Measurements from ENCODE around the gene MTX1. TPM values are rescaled to one million over a fixed set of nuclear protein-coding genes. Genes with fewer than 3 reads are reported as not detected.

The MTX1 gene
- total RNA-seq, 4 donors from 2014 or later: 20.5 to 54.8 (median 40.8) TPM

DNA sequence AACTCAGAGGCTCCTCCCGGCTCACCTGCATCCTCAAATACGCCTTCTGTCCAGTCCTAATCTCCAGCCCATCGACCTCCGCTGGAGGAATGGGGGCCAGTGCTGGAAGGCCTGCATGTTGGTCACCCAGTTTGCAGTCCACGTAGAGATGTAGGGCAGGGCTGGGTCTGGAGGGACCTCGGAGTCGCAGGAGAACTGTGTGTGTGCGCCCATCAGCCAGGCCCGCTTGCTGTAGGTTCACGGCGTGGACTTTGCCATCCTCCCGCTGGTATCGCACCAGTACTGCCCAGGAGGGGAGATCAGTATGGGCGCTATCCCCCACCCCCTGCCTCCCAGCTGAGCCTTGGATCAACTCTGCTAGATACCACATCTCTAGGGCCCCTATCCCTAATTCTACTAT lies 3.5 kb upstream of the MTX1 start:
- TF ChIP-seq POLR2A (IDR thresholded peaks at IDR 0.05): no peak
- TF ChIP-seq, protein P1, sequence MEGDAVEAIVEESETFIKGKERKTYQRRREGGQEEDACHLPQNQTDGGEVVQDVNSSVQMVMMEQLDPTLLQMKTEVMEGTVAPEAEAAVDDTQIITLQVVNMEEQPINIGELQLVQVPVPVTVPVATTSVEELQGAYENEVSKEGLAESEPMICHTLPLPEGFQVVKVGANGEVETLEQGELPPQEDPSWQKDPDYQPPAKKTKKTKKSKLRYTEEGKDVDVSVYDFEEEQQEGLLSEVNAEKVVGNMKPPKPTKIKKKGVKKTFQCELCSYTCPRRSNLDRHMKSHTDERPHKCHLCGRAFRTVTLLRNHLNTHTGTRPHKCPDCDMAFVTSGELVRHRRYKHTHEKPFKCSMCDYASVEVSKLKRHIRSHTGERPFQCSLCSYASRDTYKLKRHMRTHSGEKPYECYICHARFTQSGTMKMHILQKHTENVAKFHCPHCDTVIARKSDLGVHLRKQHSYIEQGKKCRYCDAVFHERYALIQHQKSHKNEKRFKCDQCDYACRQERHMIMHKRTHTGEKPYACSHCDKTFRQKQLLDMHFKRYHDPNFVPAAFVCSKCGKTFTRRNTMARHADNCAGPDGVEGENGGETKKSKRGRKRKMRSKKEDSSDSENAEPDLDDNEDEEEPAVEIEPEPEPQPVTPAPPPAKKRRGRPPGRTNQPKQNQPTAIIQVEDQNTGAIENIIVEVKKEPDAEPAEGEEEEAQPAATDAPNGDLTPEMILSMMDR (IDR thresholded peaks at IDR 0.05): no peak
- DNase-seq (ENCODE audit: low spot score in 2 of 2): no peak
- H3K4me3 ChIP-seq (ENCODE audit: low read depth, poor library complexity, severe bottlenecking): no peak overlapping the region
- WGBS, 2 donors: 95 to 97% methylated on average over 14 of the region's 14 CpGs
- intact Hi-C loops (cut with DNase I; ENCODE audit: low total_unique reads): no loop called here

- no peak for TF ChIP-seq POLR2A (IDR thresholded peaks at IDR 0.05)
- TF ChIP-seq, protein P1 (IDR thresholded peaks at IDR 0.05): no peak
- intact Hi-C loops (cut with DNase I; ENCODE audit: low total_unique reads): no loop called here
- H3K4me3 ChIP-seq (ENCODE audit: low read depth, poor library complexity, severe bottlenecking): no peak overlapping the region
- WGBS, 2 donors: 74 to 76% methylated on average over 9 of the region's 9 CpGs
- DNase-seq (ENCODE audit: low spot score in 2 of 2): no peak
Measured at GRCh38 chr1:155205969-155206593, 2.4 kb upstream of the MTX1 start.

DNA sequence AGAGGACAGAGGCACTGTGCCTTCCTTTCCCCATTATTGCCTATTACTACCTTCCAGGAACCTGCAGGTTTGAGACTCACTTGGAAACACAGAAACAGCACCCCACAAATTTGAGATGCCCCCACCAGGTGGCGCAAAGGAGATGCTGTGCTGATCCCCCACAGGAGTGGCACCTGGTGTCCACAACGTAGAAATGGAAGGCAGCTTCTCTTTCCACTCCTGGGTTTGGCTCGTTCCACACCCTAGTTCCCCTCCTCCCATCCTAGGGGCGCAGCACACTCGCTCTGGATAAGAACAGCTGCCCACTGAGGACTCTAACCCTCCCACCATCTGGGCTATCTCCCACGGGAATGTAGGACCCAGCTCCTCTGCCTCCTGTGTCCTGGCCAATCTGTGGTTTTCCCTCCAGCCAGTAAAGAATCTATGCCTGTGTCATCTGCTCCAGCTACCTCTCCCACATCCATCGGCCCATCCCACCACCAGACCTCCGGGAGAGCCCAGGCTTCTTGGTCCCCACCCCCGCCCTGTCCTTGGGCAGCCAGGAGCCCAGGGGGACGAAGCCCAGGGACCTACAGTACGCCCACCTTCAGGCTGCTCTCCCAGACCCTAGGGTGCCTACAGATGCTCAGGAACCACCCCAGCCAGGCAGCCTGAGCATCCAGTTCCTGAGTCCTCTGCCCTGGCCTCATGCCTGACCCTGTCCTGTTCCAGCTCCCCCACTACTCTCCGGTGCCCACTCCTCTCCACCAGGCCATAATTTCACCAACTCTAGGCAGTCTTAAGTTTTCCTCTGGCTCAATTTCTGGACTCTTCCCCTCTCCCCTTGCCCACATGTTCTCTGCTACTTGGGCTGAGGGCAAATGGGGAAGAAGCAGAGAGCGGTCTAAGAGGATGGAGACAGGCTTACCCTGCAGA lies 1.3 kb upstream of the MTX1 start:
- TF ChIP-seq, protein P1 (IDR thresholded peaks at IDR 0.05): peak in 1 of 3 donors; percentile 34
- TF ChIP-seq POLR2A (IDR thresholded peaks at IDR 0.05): no peak
- H3K4me3 ChIP-seq (ENCODE audit: low read depth, poor library complexity, severe bottlenecking): no peak overlapping the region
- peak; percentile 84 to 96 for DNase-seq (ENCODE audit: low spot score in 2 of 2)
- WGBS, 2 donors: 15 to 18% methylated on average over 13 of the region's 13 CpGs
- intact Hi-C loops (cut with DNase I; ENCODE audit: low total_unique reads): no loop called here

GRCh38 chr1:155207806-155208540 lies 522 bp upstream of the MTX1 start, which contains the start of gene THBS3:
Gene THBS3 (minus strand): TSS chr1:155207897. CDS start chr1:155207876, 21 bp downstream.
- intact Hi-C loops (cut with DNase I; ENCODE audit: low total_unique reads): no loop called here
- TF ChIP-seq, protein P1 (IDR thresholded peaks at IDR 0.05): no peak
- TF ChIP-seq POLR2A (IDR thresholded peaks at IDR 0.05): no peak
- 6 to 11% methylated on average over 16 to 17 of the region's 17 CpGs for WGBS, 2 donors
- peak within 1 kb of the TSS; percentile 87 for H3K4me3 ChIP-seq (ENCODE audit: low read depth, poor library complexity, severe bottlenecking)
- DNase-seq (ENCODE audit: low spot score in 2 of 2): no peak

- no peak for DNase-seq (ENCODE audit: low spot score in 2 of 2)
- TF ChIP-seq, protein P1 (IDR thresholded peaks at IDR 0.05): no peak
- no peak for TF ChIP-seq POLR2A (IDR thresholded peaks at IDR 0.05)
- peak overlapping the region; percentile 87 for H3K4me3 ChIP-seq (ENCODE audit: low read depth, poor library complexity, severe bottlenecking)
- 3 to 4% methylated on average over 8 to 13 of the region's 13 CpGs for WGBS, 2 donors
- intact Hi-C loops (cut with DNase I; ENCODE audit: low total_unique reads): no loop called here
Measured at GRCh38 chr1:155209312-155209721, 822 bp downstream of the MTX1 start.

Measured in lower leg skin (tissue), 4 donors.